M059J (cell line): Measurements from ENCODE around the gene TFCP2L1. TPM values are rescaled to one million over a fixed set of nuclear protein-coding genes. Genes with fewer than 3 reads are reported as not detected.
"Not testable (repeated sequence)": the region's sequence is repeated elsewhere in the genome, so short reads cannot be mapped to it uniquely, and the experiment has no call there.

Source experiments
- DNase-seq: peaks from one replicate; pipeline ENCODE4 v3.0.0-alpha.2; 2012; ENCODE audit warnings: low read depth
- total RNA-seq: library from RNA; depleted of rRNA; stranded (reverse); fragments of >200 nt; shearing (Covaris generic); gene quantifications from 2 replicates; pipeline ENCODE4 v1.2.3, GENCODE V29; 2014; rRNA removed

TFCP2L1 gene
- total RNA-seq: 0.12 TPM in 1 of 2 replicates, not detected in the other

- no peak for DNase-seq
These were observed at the start of gene TFCP2L1 for GRCh38 chr2:121284463-121285449. Gene TFCP2L1 (minus strand): TSS chr2:121285202. CDS start chr2:121285109, 93 bp downstream.

GRCh38 chr2:121333834-121334558, 49.0 kb upstream of the TFCP2L1 start:
- no peak for DNase-seq

GRCh38 chr2:121333231-121333630, 48.2 kb upstream of the TFCP2L1 start:
- no peak for DNase-seq

GRCh38 chr2:121331324-121331723, 46.3 kb upstream of the TFCP2L1 start:
- DNase-seq: not testable (repeated sequence)

GRCh38 chr2:121330921-121331320, 45.9 kb upstream of the TFCP2L1 start:
- no peak for DNase-seq

- no peak for DNase-seq
These were observed 44.8 kb upstream of the TFCP2L1 start for GRCh38 chr2:121329786-121330185.

- no peak for DNase-seq
These were observed 41.6 kb upstream of the TFCP2L1 start for GRCh38 chr2:121326628-121327027.

- no peak for DNase-seq
These were observed 39.6 kb upstream of the TFCP2L1 start for GRCh38 chr2:121324601-121325000.

- no peak for DNase-seq
These were observed 36.5 kb upstream of the TFCP2L1 start for GRCh38 chr2:121321476-121321875.

- no peak for DNase-seq
These were observed 34.9 kb upstream of the TFCP2L1 start for GRCh38 chr2:121319941-121320340.

GRCh38 chr2:121316986-121317385, 32.0 kb upstream of the TFCP2L1 start:
- no peak for DNase-seq

GRCh38 chr2:121313701-121314100, 28.7 kb upstream of the TFCP2L1 start:
- not testable (repeated sequence) for DNase-seq

GRCh38 chr2:121309801-121310200, 24.8 kb upstream of the TFCP2L1 start:
- no peak for DNase-seq

- DNase-seq: no peak
These were observed 24.3 kb upstream of the TFCP2L1 start for GRCh38 chr2:121309323-121309722.

- DNase-seq: no peak
These were observed 22.0 kb upstream of the TFCP2L1 start for GRCh38 chr2:121307048-121307447.

- DNase-seq: no peak
These were observed 19.9 kb upstream of the TFCP2L1 start for GRCh38 chr2:121304941-121305340.

- no peak for DNase-seq
These were observed 18.7 kb upstream of the TFCP2L1 start for GRCh38 chr2:121303531-121304263.

GRCh38 chr2:121301190-121301589, 16.2 kb upstream of the TFCP2L1 start:
- not testable (repeated sequence) for DNase-seq

- no peak for DNase-seq
These were observed 13.5 kb upstream of the TFCP2L1 start for GRCh38 chr2:121298476-121298875.

- not testable (repeated sequence) for DNase-seq
These were observed 12.9 kb upstream of the TFCP2L1 start for GRCh38 chr2:121297866-121298265.

GRCh38 chr2:121297217-121297830, 12.3 kb upstream of the TFCP2L1 start:
- peak; percentile 29 for DNase-seq
